HG03558 (cell line): ENCODE results near the gene PKP3.
"Not testable (repeated sequence)": the region's sequence is repeated elsewhere in the genome, so short reads cannot be mapped to it uniquely, and the experiment has no call there.

Source experiments
- ATAC-seq: cut with Tn5 transposase; IDR thresholded peaks from one replicate; pipeline ENCODE4 v1.9.1; 2021; ENCODE audit warnings: moderate number of reproducible peaks; ENCODE audit not compliant: unreplicated experiment; ENCODE audit errors: extremely low read depth

The PKP3 gene

GRCh38 chr11:420054-420910 is 26.3 kb downstream of the PKP3 start:
- ATAC-seq: no peak

- ATAC-seq: no peak
Measured at GRCh38 chr11:420911-421321, 26.9 kb downstream of the PKP3 start.

- ATAC-seq: no peak
Measured at GRCh38 chr11:422249-422656, 28.2 kb downstream of the PKP3 start.

- no peak for ATAC-seq
Measured at GRCh38 chr11:424232-424631, 30.2 kb downstream of the PKP3 start.

GRCh38 chr11:424766-425165 is 30.8 kb downstream of the PKP3 start:
- not testable (repeated sequence) for ATAC-seq

- no peak for ATAC-seq
Measured at GRCh38 chr11:425301-425700, 31.3 kb downstream of the PKP3 start.

GRCh38 chr11:426851-427250 is 32.8 kb downstream of the PKP3 start:
- no peak for ATAC-seq

GRCh38 chr11:428295-428694 is 34.3 kb downstream of the PKP3 start:
- ATAC-seq: no peak

- no peak for ATAC-seq
Measured at GRCh38 chr11:429391-429790, 35.4 kb downstream of the PKP3 start.

- no peak for ATAC-seq
Measured at GRCh38 chr11:429931-430456, 36.0 kb downstream of the PKP3 start.

GRCh38 chr11:431921-432320 is 37.9 kb downstream of the PKP3 start:
- no peak for ATAC-seq

- ATAC-seq: no peak
Measured at GRCh38 chr11:432501-433100, 38.6 kb downstream of the PKP3 start.

GRCh38 chr11:433111-433510 is 39.1 kb downstream of the PKP3 start:
- no peak for ATAC-seq

- no peak for ATAC-seq
Measured at GRCh38 chr11:433641-434040, 39.6 kb downstream of the PKP3 start.

- no peak for ATAC-seq
Measured at GRCh38 chr11:434496-434895, 40.5 kb downstream of the PKP3 start.

GRCh38 chr11:434999-435740 is 41.2 kb downstream of the PKP3 start:
- not testable (repeated sequence) for ATAC-seq

- ATAC-seq: no peak
Measured at GRCh38 chr11:437228-437870, 43.3 kb downstream of the PKP3 start.

- ATAC-seq: no peak
Measured at GRCh38 chr11:438101-438844, 44.3 kb downstream of the PKP3 start.

GRCh38 chr11:439315-440064 is 45.5 kb downstream of the PKP3 start:
- ATAC-seq: no peak
